Heart right ventricle (tissue), 16 donors: ENCODE results near the gene TSC22D4. TPM values are rescaled to one million over a fixed set of nuclear protein-coding genes. Genes with fewer than 3 reads are reported as not detected.
A peak's percentile ranks its signal among the peaks of the same experiment; 100 is the strongest.
"Not testable (repeated sequence)": the region's sequence is repeated elsewhere in the genome, so short reads cannot be mapped to it uniquely, and the experiment has no call there.

Experiments used
- ATAC-seq, 8 donors: fragments of 200-7000 bp; cut with Tn5 transposase; one replicate each; pipeline ENCODE4 v1.9.1; 2020; ENCODE audit warnings: mild to moderate bottlenecking in 8 of 8, moderate library complexity in 8 of 8, moderate number of reproducible peaks in 1 of 8
- DNase-seq, 2 donors: peaks; one replicate each; pipeline ENCODE4 v3.0.0-alpha.2; 2020
- H3K27ac ChIP-seq, 10 donors: fragments of 200-600 bp; sonication (generic) in 2 of 10; one replicate each; pipeline versions ENCODE4 v1.5.0 to v1.8.0; 2020 to 2022; ENCODE audit warnings: mild to moderate bottlenecking in 3 of 10
- H3K27me3 ChIP-seq, 7 donors: fragments of 200-600 bp; one replicate each; pipeline ENCODE4 v1.8.0; 2021 to 2022; ENCODE audit warnings: mild to moderate bottlenecking in 2 of 7
- H3K36me3 ChIP-seq, 9 donors: fragments of 200-600 bp; sonication (generic) in 1 of 9; one replicate each; pipeline versions ENCODE4 v1.5.0 to v1.8.0; 2020 to 2022; ENCODE audit warnings: mild to moderate bottlenecking in 2 of 9
- H3K4me1 ChIP-seq, 9 donors: fragments of 200-600 bp; sonication (generic) in 1 of 9; one replicate each; pipeline versions ENCODE4 v1.5.0 to v1.8.0; 2020 to 2022; ENCODE audit warnings: mild to moderate bottlenecking in 4 of 9
- H3K4me3 ChIP-seq, 10 donors: fragments of 200-600 bp; sonication (generic) in 2 of 10; one replicate each; pipeline versions ENCODE4 v1.5.0 to v1.8.0; 2020 to 2022; ENCODE audit warnings: mild to moderate bottlenecking in 7 of 10, moderate library complexity in 2 of 10
- H3K9me3 ChIP-seq, 11 donors: fragments of 200-600 bp in 10 of 11; sonication (generic) in 2 of 11; one replicate each; pipeline versions ENCODE4 v1.5.0 to v1.8.0; 2013 to 2022; ENCODE audit warnings: mild to moderate bottlenecking in 2 of 11, control low read depth in 1 of 11, moderate library complexity in 1 of 11
- WGBS, 2 donors: extraction: QIAGEN DNeasy Blood & Tissue Kit; methylation state at CpG; one replicate each; pipeline ENCODE4 v1.1.7; 2013; ENCODE audit warnings: inconsistent platforms in 1 of 2; 5-methylcytosine and 5-hydroxymethylcytosine counted together
- intact Hi-C, 10 donors: fragments of 100-400 bp; cut with DNase I; formaldehyde crosslinking; loops; one replicate each; pipeline versions ENCODE4 v1.11.1 to v1.14.2; 2022
- polyA plus RNA-seq, 2 donors: library from polyadenylated mRNA; stranded (reverse); fragments of 200-250 nt; gene quantifications; one replicate each; pipeline ENCODE4 v1.2.3, GENCODE V29; 2013
- total RNA-seq, 10 donors: library from RNA; stranded (reverse); fragmentation: NEBNext Ultra II Directional in 3 of 10; extraction: Animal tissue kit (Norgen Biotek cat#: 25700) in 3 of 10; gene quantifications; one replicate each; pipeline versions ENCODE4 v1.2.1 to v1.2.4, GENCODE V29; 2021 to 2023
- TF ChIP-seq, protein P1 (sequence below), 9 donors: fragments of 200-600 bp; sonication (generic) in 2 of 9; IDR thresholded peaks; one replicate each; pipeline versions ENCODE4 v1.5.0 to v1.8.0; 2021 to 2022; ENCODE audit warnings: antibody characterized with exemption in 9 of 9, mild to moderate bottlenecking in 5 of 9, moderate library complexity in 1 of 9
- donor health status: Arrhythmogenic right ventricular cardiomyopathy.
- donor health status: ischemic (EF 13 %, LVEDD 7.1; RV severe dilation, severe dysfunction).
- donor health status: healthy with polysubstance abuse.
- donor health status: DM: no; HTN: yes; CAD: no.
- donor health status: DM: no; HTN: no; CAD: no.
- donor health status: ischemic (EF 25% LVEDD 6.9; RV normal size, moderate dysfunction).
- donor health status: ischemic (EF 25% LVEDD 5.7; RV mildly dilated, moderate dysfunction).
- donor health status: healthy.
- donor health status: DM: yes; HTN: yes; CAD: no.
- donor health status: Ischemic cardiomyopathy.
- donor health status: ischemic (EF 35%, LVEDD 5.7; RV mildly dilated, moderate dysfunction).
- donor health status: nonischemic (EF 11% LVEDD 7.7; RV severe dilation, severe dysfunction).
- donor health status: DM: yes; HTN: yes; CAD: no.
- donor health status: PGD.
- donor health status: ischemic (EF 29% LVEDD 5.4; RV normal size, mild dysfunction).
- donor health status: nonischemic (EF 23%, LVEDD 6.1; RV moderate dilation, normal function).

The TSC22D4 gene
- total and polyA plus RNA-seq, 12 donors = 36.0 to 72.3 (median 47.7) TPM

DNA sequence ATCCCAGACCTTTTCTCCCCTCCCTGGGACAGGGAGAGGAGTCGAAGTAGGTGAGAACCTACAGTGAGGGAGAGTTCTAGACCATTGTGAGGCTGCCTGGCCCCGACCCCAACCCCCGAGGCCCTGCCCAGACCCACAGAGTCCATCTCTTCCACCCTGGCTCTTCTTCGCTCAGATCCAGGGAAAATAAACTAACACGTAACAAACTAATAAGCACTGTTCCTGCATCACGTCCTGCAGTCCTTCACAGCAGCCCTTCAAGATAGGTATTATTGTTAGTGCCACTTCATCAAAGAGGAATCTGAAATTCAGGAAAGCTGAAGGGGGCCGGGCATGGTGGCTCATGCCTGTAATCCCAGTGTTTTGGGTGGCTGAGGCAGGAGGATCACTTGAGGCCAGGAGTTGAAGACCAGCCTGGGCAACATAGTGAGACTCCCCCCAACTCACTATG is 14.8 kb downstream of the TSC22D4 start, which contains the start of gene SPACDR:
Gene SPACDR, minus strand, starts transcription at position 51 of the 451 bp plus-strand sequence. CDS start 235 bp downstream, outside the sequence.
- Histone ChIP-seq H3K27ac (peak within 1 kb of the TSS in 1 of 10 donors; percentile 76), H3K9me3 (no peaks in the 10 kb centered on the region), H3K4me1 (peaks cover 10 to 39% (median 25%) of the 10 kb centered on the region in 9 donors), H3K27me3 (no peaks in the 10 kb centered on the region), H3K4me3 (no peak within 1 kb of the TSS), H3K36me3 (peaks cover 0 to 70% (median 7%) of the 10 kb centered on the region in 9 donors)
- DNase-seq (no peak), ATAC-seq (no peak)
- 83 to 86% methylated on average over 7 of the region's 7 CpGs for WGBS, 2 donors
- TF ChIP-seq, protein P1, sequence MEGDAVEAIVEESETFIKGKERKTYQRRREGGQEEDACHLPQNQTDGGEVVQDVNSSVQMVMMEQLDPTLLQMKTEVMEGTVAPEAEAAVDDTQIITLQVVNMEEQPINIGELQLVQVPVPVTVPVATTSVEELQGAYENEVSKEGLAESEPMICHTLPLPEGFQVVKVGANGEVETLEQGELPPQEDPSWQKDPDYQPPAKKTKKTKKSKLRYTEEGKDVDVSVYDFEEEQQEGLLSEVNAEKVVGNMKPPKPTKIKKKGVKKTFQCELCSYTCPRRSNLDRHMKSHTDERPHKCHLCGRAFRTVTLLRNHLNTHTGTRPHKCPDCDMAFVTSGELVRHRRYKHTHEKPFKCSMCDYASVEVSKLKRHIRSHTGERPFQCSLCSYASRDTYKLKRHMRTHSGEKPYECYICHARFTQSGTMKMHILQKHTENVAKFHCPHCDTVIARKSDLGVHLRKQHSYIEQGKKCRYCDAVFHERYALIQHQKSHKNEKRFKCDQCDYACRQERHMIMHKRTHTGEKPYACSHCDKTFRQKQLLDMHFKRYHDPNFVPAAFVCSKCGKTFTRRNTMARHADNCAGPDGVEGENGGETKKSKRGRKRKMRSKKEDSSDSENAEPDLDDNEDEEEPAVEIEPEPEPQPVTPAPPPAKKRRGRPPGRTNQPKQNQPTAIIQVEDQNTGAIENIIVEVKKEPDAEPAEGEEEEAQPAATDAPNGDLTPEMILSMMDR (IDR thresholded peaks at IDR 0.05) = no peak
- intact Hi-C loops = loop anchor here in 4 of 10 donors (10.0 kb wide), 3 partner anchors 221 to 261 kb away; partner anchors contain the start of genes EPO (in 2 of the 4) and POP7 (in 1 of the 4)

DNA sequence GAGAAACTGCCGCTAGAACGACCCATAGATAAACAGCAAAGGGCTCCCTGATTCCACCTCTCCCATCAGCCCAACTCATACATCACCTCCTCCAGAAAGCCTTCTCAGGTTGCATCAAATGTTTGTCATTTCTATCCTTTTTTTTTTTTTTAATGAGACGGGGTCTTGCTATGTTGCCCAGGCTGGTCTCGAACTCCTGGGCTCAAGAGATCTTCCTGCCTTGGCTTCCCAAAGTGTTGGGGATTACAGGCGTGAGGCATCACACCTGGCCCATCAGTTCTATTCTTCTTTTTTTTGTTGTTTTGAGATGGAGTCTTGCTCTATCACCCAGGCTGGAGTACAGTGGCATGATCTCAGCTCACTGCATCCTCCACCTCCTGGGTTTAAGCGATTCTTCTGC is 22.0 kb downstream of the TSC22D4 start:
- no peak for ATAC-seq
- DNase-seq = no peak
- intact Hi-C loops = no loop called here

DNA sequence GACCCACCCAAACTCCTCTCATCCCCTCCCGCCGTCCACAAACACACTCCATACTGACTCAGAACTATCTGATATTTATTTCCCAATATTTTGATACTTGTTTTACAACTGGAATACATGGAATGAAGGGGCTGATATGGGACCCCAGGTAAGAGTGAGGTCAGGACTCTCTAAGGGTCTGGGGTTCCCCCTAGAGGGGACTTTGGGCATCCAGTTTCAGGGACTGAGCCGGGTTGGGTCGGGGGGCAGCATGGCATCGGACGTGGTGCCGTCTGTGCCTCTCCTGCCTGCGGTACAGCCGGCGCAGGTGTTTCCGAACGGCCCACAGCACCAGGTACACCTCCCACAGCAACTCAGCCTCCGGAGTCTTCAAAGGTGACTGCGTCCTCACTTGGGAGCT is 22.5 kb downstream of the TSC22D4 start:
- TF ChIP-seq, protein P1 (IDR thresholded peaks at IDR 0.05) = no peak
- WGBS, 2 donors = 89 to 90% methylated on average over 14 of the region's 14 CpGs
- no peak for DNase-seq
- ATAC-seq = no peak
- Histone ChIP-seq H3K4me1 (peaks cover 0 to 9% (median 0%) of the 10 kb centered on the region in 9 donors), H3K27me3 (no peaks in the 10 kb centered on the region), H3K36me3 (peaks cover 0 to 27% (median 0%) of the 10 kb centered on the region in 9 donors), H3K9me3 (no peaks in the 10 kb centered on the region), H3K27ac (no peak overlapping the region), H3K4me3 (no peak overlapping the region)
- intact Hi-C loops = no loop called here

More for the DNA sequence above, 22.0 kb downstream of the TSC22D4 start:
- peaks cover 0 to 9% (median 0%) of the 10 kb centered on the region in 9 donors for H3K4me1 ChIP-seq
- H3K27ac ChIP-seq = no peak overlapping the region
- H3K9me3 ChIP-seq = no peaks in the 10 kb centered on the region
- TF ChIP-seq, protein P1 (IDR thresholded peaks at IDR 0.05) = no peak
- H3K27me3 ChIP-seq = no peaks in the 10 kb centered on the region
- peaks cover 0 to 32% (median 0%) of the 10 kb centered on the region in 9 donors for H3K36me3 ChIP-seq
- H3K4me3 ChIP-seq = no peak overlapping the region
- WGBS, 2 donors = 95% methylated on average over 6 of the region's 6 CpGs

DNA sequence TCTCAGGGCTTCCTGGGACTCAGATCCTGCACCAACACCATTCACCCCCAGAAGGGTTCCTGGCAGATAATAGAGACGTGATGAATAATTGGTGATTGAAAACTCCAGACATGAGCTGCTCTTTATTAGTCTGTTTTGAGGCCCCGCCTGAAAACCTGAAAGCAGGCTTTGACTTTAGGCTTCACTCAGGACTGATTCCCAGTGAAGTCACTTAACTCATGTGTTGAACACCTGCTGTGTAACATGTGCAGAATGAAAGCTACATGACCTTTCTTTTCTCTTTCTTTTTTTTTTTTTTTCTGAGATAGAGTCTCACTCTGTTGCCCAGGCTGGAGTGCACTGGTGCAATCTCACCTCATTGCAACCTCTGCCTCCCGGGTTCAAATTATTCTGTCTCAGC is 23.8 kb downstream of the TSC22D4 start:
- TF ChIP-seq, protein P1 (IDR thresholded peaks at IDR 0.05) = no peak
- intact Hi-C loops = no loop called here

DNA sequence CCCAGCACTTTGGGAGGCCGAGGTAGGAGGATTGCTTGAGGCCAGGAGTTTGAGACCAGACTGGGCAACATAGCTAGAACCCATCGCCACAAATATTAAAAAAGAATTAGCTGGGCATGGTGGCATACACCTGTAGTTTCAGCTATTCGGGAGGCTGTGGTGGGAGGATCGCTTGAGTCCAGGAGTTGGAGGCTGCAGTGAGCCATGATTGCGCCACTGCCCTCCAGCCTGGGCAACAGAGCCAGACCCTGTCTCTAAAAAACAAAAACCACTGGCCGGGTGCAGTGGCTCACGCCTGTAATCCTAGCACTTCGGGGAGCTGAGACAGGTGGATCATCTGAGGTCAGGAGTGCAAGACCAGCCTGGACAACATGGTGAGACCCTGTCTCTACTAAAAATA is 25.2 kb downstream of the TSC22D4 start:
- H3K4me1 ChIP-seq = peaks cover 0 to 19% (median 7%) of the 10 kb centered on the region in 9 donors
- ATAC-seq, H3K27me3 ChIP-seq, H3K27ac ChIP-seq, intact Hi-C loops, H3K9me3 ChIP-seq, H3K36me3 ChIP-seq, DNase-seq, H3K4me3 ChIP-seq: not testable (repeated sequence)
- WGBS, 2 donors = 95 to 98% methylated on average over 8 of the region's 8 CpGs

More for the DNA sequence above, 23.8 kb downstream of the TSC22D4 start:
- Histone ChIP-seq H3K36me3 (peaks cover 0 to 15% (median 0%) of the 10 kb centered on the region in 9 donors), H3K27me3 (no peaks in the 10 kb centered on the region), H3K4me1 (peaks cover 0 to 17% (median 1%) of the 10 kb centered on the region in 9 donors), H3K4me3 (no peak overlapping the region), H3K9me3 (no peaks in the 10 kb centered on the region), H3K27ac (no peak overlapping the region)
- 94 to 95% methylated on average over 3 of the region's 3 CpGs for WGBS, 2 donors
- ATAC-seq (no peak), DNase-seq (no peak)
